Uterus (tissue), 4 donors: ENCODE data around the gene QSOX2. TPM values are rescaled to one million over a fixed set of nuclear protein-coding genes. Genes with fewer than 3 reads are reported as not detected.

Experiments used
- DNase-seq, 2 donors: peaks; one replicate each; pipeline ENCODE4 v3.0.0-alpha.2; 2019 to 2020
- H3K27ac ChIP-seq, 2 donors: fragments of 200-600 bp; sonication (generic); 1 replicate in 1 of 2; 2 replicates in 1 of 2; pipeline ENCODE4 v1.5.1; 2016 to 2018
- H3K27me3 ChIP-seq, 2 donors: fragments of 200-600 bp; sonication (generic); one replicate each; pipeline ENCODE4 v1.5.1; 2018 to 2019; ENCODE audit warnings: control low read depth in 1 of 2
- H3K36me3 ChIP-seq, 2 donors: fragments of 200-600 bp; sonication (generic); one replicate each; pipeline ENCODE4 v1.5.1; 2019; ENCODE audit warnings: control low read depth in 1 of 2
- H3K4me1 ChIP-seq, 2 donors: fragments of 200-600 bp; sonication (generic); one replicate each; pipeline ENCODE4 v1.5.1; 2018 to 2019; ENCODE audit warnings: control low read depth in 1 of 2
- H3K4me3 ChIP-seq, 2 donors: fragments of 200-600 bp; sonication (generic); 1 replicate in 1 of 2; 2 replicates in 1 of 2; pipeline ENCODE4 v1.5.1; 2018 to 2019; ENCODE audit warnings: mild to moderate bottlenecking in 1 of 2
- H3K9me3 ChIP-seq, 2 donors: fragments of 200-600 bp; sonication (generic); one replicate each; pipeline ENCODE4 v1.5.1; 2019; ENCODE audit warnings: control low read depth in 1 of 2
- POLR2A ChIP-seq, 2 donors: fragments of 450-650 bp; IDR thresholded peaks; one replicate each; pipeline ENCODE4 v1.6.1; 2016; ENCODE audit warnings: antibody characterized with exemption in 2 of 2, mild to moderate bottlenecking in 1 of 2, moderate library complexity in 1 of 2
- intact Hi-C: fragments of 100-400 bp; cut with DNase I; formaldehyde crosslinking; loops from one replicate; pipeline ENCODE4 v1.15.1; 2023; ENCODE audit warnings: low total_unique reads
- total RNA-seq, 4 donors: library from RNA; depleted of rRNA in 3 of 4; stranded (reverse); fragments of >200 nt in 3 of 4; gene quantifications; one replicate each; pipeline versions ENCODE4 v1.1.0 to v1.2.4, GENCODE V29; 2014 to 2023
- TF ChIP-seq, protein P1 (sequence below), 4 experiments: fragments of 200-600 bp in 2 of 4; fragments of 450-650 bp in 2 of 4; sonication (generic) in 2 of 4; IDR thresholded peaks; one replicate each; pipeline ENCODE4 v1.5.1; 2016 to 2019; ENCODE audit warnings: antibody characterized with exemption in 4 of 4, mild to moderate bottlenecking in 2 of 4, moderate library complexity in 1 of 4
- donor health status: DM: yes; HTN: yes; CAD: no.

The QSOX2 gene
- total RNA-seq, 4 donors from 2014 or later = 5.6 to 13.1 (median 9.2) TPM

DNA sequence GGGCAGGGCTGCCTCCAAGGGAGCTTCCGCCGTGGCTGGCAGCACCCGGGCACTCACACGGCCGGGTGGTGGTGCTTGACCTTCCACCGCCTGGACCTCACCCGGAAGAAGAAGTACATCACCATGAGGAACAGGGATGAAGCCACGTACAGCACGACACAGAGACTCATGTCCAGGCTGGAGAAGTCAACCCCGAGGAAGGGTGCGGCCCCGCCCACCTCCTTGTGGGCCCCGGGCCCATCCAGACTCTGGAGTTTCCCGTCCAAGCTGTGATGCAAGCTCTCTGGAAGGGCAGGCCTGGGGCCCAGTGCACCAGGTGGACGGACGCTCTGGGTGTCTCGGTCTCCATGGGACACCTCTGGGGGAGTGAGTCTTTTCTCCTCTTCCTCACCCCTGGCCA, 36.9 kb downstream of the QSOX2 start:
- no peaks in the 10 kb centered on the region for H3K36me3 ChIP-seq
- H3K4me1 ChIP-seq = no peaks in the 10 kb centered on the region
- DNase-seq = no peak
- no peak overlapping the region for H3K27ac ChIP-seq
- TF ChIP-seq, protein P1, sequence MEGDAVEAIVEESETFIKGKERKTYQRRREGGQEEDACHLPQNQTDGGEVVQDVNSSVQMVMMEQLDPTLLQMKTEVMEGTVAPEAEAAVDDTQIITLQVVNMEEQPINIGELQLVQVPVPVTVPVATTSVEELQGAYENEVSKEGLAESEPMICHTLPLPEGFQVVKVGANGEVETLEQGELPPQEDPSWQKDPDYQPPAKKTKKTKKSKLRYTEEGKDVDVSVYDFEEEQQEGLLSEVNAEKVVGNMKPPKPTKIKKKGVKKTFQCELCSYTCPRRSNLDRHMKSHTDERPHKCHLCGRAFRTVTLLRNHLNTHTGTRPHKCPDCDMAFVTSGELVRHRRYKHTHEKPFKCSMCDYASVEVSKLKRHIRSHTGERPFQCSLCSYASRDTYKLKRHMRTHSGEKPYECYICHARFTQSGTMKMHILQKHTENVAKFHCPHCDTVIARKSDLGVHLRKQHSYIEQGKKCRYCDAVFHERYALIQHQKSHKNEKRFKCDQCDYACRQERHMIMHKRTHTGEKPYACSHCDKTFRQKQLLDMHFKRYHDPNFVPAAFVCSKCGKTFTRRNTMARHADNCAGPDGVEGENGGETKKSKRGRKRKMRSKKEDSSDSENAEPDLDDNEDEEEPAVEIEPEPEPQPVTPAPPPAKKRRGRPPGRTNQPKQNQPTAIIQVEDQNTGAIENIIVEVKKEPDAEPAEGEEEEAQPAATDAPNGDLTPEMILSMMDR (IDR thresholded peaks at IDR 0.05) = no peak
- TF ChIP-seq POLR2A (IDR thresholded peaks at IDR 0.05) = no peak
- H3K27me3 ChIP-seq = peaks cover 3 to 9% of the 10 kb centered on the region in 2 donors
- intact Hi-C loops = no loop called here
- H3K9me3 ChIP-seq = no peaks in the 10 kb centered on the region
- no peak overlapping the region for H3K4me3 ChIP-seq

DNA sequence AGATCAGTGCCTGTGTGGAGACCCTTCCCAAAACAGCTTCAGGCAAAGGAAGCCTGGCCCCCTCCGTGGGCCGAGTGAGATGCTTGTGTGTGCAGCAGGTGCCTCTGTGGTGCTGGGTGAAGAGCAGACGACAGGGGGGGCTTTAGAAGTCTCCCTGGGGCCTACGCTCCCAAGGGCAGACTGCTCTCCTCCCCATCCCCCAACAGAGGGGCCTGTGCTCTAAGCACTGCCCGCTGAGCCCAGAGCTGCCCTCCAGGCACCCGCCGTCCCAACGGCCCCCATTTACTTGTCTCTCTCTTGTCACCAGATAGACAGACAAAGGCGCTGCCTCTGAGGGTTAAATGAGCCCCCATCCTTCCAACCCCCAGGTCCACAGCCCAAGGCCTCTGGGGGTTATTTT, 38.0 kb downstream of the QSOX2 start:
- Histone ChIP-seq H3K4me1 (no peaks in the 10 kb centered on the region), H3K27me3 (peaks cover 4 to 15% of the 10 kb centered on the region in 2 donors), H3K36me3 (no peaks in the 10 kb centered on the region), H3K4me3 (no peak overlapping the region), H3K27ac (no peak overlapping the region), H3K9me3 (no peaks in the 10 kb centered on the region)
- TF ChIP-seq, protein P1 (IDR thresholded peaks at IDR 0.05) = no peak
- no peak for TF ChIP-seq POLR2A (IDR thresholded peaks at IDR 0.05)
- intact Hi-C loops = no loop called here
- no peak for DNase-seq

DNA sequence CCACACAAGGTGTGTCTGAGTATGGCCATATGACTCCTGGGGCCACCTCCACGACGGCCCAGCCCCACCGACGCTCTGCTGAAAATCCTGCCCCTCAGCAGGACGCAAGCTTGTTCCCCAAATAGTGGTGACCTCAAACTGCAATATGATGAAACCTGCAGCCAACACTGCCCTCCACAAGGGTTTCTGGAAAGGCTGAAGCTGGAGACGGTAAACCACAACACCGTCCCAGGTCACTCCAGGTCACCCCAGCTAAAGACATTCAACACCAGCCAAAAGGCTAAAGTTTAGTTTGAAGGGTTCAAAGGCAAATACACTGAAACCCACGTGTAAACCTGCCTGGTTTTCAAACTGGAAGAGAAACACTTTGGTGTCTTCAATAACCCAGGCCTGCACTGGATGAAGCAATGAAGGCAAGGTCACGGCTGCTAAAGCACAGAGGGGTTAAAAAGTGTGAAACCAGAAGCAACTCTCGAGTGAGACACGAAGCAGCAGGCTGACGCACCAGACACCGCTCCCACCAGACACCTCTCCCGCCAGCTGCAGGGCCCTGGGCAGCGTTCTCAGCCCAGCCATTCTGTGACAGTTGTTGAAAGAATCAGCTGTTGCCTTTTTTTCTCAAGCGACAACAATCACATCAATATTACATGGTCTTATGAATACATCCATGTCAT, 38.9 kb downstream of the QSOX2 start:
- TF ChIP-seq POLR2A (IDR thresholded peaks at IDR 0.05) = no peak
- TF ChIP-seq, protein P1 (IDR thresholded peaks at IDR 0.05) = no peak
- Histone ChIP-seq H3K4me3 (no peak overlapping the region), H3K27me3 (peaks cover 8 to 15% of the 10 kb centered on the region in 2 donors), H3K9me3 (no peaks in the 10 kb centered on the region), H3K27ac (no peak overlapping the region), H3K4me1 (no peaks in the 10 kb centered on the region), H3K36me3 (no peaks in the 10 kb centered on the region)
- intact Hi-C loops = no loop called here
- DNase-seq = no peak

DNA sequence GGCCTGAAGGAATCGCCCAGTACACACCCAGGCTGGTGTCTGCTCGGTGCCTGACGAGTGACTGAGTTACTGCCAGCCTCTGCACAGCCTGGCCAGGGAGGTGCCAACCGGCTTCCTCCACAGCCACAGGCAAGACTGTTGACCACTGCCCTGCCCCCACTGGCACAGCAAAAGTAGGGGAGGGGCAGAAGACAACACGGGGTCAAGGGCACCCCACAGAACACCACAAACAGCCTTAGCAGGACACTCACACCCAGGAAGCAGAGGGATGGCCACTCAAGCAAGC, 40.0 kb downstream of the QSOX2 start:
- no peaks in the 10 kb centered on the region for H3K36me3 ChIP-seq
- H3K4me1 ChIP-seq = no peaks in the 10 kb centered on the region
- no peak overlapping the region for H3K27ac ChIP-seq
- intact Hi-C loops = no loop called here
- peaks cover 8 to 25% of the 10 kb centered on the region in 2 donors for H3K27me3 ChIP-seq
- H3K9me3 ChIP-seq = no peaks in the 10 kb centered on the region
- no peak for DNase-seq
- no peak for TF ChIP-seq POLR2A (IDR thresholded peaks at IDR 0.05)
- TF ChIP-seq, protein P1 (IDR thresholded peaks at IDR 0.05) = no peak
- no peak overlapping the region for H3K4me3 ChIP-seq

DNA sequence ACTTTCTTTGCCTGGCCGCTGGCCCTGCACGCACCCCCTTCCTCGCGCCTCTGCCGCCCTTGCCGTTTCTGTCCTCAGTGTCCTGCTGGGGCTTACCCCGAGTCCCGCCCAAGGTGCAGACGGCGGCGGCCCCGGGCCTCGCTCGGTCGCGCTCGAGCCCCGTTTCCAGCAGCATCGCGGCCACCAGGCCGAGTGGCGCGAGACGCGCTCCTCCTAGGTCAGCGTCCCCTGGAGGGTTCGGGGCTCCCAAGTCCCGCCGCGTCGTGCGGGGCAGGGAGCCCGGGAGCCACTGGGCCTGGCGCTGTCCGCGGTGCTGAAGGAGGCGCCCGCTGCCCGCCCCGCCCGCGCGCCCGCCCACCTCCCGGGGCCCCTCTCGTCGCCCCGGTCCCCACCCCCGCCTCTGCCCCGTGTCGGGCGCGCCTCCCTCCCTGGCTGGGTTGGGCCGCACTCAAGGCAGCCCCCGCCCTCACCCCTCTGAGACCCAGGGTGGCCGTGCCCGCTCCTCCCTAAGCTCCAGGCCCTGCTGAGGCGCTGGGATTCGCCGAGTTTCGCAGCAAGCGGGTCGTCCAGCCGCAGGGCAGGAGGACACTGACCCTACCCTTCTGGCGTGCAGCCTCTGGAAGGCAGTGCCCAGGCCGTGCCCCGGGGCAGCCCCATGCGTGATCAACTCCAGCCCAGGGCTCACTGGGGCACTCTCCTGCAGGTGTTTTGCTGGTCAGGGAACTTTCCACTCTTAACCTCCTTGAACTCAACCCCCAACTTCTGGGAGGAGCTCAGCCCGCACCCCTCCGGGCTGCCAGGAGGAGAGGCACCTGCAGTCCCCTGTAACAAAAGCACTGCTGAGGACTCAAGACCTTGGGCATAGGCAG, 40.5 kb downstream of the QSOX2 start, which contains the start of gene LHX3:
LHX3 (minus strand) TSS at position 291 of the 869 bp plus-strand sequence; CDS start at position 175, 116 bp downstream.
- no peak within 1 kb of the TSS for H3K27ac ChIP-seq
- H3K27me3 ChIP-seq = peaks cover 8 to 31% of the 10 kb centered on the region in 2 donors
- TF ChIP-seq, protein P1 (IDR thresholded peaks at IDR 0.05) = no peak
- no peaks in the 10 kb centered on the region for H3K9me3 ChIP-seq
- no peaks in the 10 kb centered on the region for H3K4me1 ChIP-seq
- no peaks in the 10 kb centered on the region for H3K36me3 ChIP-seq
- intact Hi-C loops = no loop called here
- no peak for DNase-seq
- H3K4me3 ChIP-seq = no peak within 1 kb of the TSS
